ENCODE measurements around the gene PTAFR.
"Not testable (repeated sequence)": the region's sequence is repeated elsewhere in the genome, so short reads cannot be mapped to it uniquely, and the experiment has no call there.

The PTAFR gene

DNA sequence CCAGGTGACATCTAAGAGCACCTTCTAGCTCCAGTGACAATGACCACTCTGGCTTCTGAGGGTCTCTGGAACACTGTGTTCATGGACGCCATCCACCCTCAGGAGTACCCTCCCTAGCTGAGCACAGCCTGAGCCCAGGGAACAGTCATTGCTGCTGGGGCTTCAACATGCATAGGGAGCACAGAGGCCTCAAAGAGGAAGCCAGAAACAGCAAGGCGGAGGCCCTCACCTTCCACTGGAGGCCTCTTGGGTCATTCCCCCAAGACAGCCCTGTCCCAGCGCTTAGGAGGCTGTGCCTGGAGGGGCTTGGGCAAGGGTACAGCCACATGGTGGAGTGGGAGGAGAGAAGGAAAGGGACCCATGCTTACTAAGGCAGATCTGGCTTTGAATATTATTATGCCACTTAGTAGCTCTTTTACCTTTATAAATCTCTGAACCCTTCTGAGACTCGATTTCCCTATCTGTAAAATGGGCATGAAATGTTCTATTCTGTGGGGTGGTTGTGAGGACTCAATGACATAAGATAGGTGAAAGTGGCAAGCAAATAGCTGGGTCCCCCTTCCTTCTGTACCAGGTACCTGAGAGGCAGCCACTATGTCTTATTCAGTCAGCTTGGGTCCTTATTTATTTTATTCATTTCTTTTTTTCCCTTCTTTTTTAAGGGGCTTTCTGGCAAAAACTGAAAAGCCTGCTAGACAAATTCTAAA, 32.8 kb downstream of the PTAFR start:
- ATAC-seq = no peak

DNA sequence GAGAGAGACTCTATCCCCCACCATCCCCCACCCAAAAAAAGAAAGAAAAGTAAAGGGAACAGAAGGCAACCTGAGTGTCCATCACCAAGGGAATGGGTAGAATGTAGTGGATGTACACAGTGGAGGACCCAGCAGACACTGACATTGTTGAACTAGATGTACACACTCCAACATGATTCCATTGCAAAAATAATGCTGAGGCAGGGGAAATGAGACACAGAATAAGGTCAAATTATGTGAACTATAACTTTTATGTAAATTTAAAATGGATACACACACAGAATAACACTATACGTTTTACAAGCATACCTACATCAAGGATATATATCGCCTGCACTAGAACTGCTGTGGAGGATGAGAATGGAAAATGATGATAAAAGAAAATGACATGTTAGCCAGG, 34.8 kb downstream of the PTAFR start:
- ATAC-seq = no peak

GRCh38 chr1:28139866-28140265, 36.6 kb downstream of the PTAFR start:
- ATAC-seq = not testable (repeated sequence)

- peak in 1 of 2 donors; percentile 13 for ATAC-seq
Observed at GRCh38 chr1:28139025-28139712, 37.3 kb downstream of the PTAFR start.

GRCh38 chr1:28136922-28137613, 39.4 kb downstream of the PTAFR start:
- ATAC-seq = no peak

DNA sequence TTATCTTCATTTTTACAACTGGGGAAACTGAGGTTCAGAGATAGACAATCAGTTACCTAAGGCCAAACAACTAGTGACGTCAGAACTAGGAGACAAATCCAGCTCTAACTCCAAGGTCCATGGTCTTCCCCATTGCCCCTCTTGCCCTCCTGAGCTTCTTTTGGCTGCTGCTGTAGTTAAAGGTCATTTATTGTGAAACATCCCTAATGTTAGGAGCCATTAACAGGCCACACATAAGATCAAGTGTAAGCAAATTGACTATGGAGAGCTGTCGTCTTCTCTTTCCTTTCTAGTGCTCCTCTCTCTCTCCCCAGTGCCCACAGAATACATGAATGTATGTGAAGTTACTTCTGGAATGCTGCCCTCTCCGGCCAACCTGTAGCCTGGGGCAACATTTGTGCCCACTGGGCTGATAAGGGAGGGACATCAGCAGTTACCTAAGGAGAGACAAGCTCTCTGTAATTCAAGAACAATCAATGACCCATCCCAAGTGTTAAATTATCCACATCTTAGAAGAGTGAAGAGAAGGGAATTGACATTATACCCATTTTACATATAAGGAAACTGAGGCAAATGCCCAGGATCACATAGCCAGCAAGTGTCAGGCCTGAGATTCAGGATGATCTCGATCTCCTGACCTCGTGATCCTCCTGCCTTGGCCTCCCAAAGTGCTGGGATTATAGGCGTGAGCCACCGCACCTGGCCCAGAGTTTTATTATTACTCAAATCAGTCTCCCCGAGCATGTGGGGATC, 40.1 kb downstream of the PTAFR start:
- ATAC-seq = no peak

DNA sequence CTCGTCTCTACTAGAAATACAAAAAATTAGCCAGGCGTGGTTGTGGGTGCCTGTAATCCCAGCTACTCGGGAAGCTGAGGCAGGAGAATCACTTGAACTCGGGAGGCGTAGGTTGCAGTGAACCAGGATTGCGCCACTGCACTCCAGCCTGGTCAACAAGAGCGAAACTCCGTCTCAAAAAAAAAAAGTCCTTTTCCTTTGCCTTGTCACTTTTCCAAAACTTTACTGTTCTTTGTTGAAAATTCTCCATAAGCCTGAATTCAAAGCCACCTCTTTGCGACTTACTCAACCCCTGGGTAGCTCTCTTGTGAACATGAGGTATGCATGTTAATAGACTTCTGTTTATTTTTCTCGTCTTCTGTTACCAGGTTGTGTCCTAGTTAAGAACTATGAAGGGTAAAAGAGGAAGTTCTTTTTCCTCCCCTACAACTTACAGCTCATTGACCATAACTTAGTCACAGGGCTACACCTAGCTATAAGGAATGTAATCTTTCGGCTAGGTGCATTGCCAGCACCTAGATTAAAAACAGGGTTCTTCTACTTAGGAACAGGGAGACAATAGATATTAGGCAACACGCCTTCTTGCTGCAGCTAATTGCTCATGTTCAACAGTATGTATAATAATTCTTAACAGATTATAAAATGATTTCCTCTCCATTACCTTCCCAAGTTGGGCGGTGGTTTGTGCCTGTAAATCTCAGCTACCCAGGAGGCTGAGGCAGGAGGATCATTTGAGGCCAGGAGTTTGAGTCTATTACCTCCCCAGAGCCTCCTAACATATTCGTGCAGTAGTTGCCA, 40.9 kb downstream of the PTAFR start:
- ATAC-seq = no peak

DNA sequence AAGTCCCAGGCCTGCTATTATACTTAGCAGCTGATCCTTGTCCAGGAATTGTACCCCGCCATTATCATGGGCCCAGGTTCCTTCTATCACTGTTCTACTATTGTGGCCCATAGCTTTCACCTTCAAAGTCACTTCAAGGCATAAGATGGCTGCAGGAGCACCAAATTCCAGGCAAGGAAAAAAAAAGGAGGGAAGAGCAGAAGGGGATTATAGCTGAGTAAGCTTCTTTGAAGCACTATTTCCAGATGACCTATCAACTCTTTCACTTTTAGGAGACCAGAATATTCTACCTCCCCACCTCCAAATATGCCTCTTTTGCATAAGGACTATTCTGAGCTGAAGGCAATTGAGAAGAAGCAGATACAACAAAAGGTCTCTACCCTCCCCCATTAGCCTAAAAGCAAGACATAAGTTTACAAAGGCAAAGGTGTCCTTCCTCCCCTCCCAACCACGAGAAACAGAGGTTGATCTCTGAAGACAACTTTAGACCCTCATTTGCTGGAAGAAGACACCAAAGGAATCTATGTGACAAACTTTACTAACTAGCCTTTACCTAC, 41.8 kb downstream of the PTAFR start:
- ATAC-seq = no peak

GRCh38 chr1:28132171-28133167, 44.0 kb downstream of the PTAFR start:
- ATAC-seq = peak; percentile 31 to 49

GRCh38 chr1:28130901-28131300, 45.6 kb downstream of the PTAFR start:
- no peak for ATAC-seq

GRCh38 chr1:28129150-28129549, 47.3 kb downstream of the PTAFR start:
- no peak for ATAC-seq

DNA sequence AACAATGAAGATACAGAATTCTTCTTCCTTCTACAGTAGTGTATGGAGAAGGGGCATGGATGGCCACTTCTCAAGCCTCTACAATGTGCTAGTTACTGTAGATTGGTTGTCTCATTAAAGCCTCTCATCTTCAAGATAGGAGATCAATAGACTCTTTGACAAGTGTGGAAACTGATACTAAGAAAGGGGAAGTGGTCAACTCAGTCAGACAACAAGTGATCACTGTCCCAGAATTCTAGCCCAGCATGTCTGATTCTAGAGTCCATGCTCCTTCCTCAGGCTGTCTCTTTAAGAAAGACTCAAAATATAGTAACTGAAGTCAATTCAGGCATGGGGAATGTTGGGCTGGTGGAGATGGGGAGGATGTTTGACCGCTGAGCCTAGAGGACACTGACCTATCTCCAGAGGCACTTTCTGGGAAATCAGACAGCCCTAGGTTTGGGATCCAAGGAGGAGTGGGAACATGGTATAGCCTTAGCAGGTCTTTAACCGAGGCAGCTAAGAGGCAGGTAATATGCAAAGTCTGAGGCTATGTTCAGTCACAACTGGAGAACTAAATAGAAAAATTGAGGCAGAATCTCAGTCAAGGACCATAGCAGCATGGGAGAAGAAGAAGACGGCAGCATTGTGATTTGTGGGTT, 48.8 kb downstream of the PTAFR start:
- no peak for ATAC-seq

DNA sequence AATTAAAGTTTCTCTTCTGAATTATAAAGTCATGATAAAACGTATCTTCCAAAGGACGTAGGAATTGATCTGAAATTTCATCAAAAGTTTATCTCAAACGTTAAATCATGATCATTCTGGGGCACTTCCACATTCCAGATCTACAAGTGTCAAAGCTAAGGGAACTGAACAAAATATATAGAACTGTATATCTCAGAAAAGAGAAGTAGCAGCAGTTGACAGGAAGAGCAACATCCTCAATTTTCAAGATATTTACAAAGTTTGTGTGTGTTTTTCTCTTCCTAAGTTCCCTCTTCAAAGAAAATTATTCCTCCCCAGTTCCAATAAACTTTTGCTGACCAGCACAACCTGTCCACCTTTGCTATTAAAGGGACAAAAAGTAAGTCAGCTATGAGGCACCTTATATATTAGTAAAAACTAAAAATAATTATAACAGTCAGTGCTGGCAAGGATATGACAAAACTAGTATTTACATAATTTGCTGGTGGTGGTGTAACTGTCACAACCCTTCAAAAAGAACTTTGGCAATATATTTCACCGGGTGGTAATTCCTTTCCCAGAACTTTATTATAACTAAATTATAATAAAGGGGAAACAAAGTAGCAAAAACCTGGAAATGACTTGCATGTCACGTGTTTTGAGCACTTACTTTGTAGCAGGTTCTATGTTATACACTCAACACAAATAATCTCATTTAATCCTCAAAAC, 49.6 kb downstream of the PTAFR start:
- no peak for ATAC-seq

GRCh38 chr1:28126212-28126611, 50.3 kb downstream of the PTAFR start:
- no peak for ATAC-seq

GRCh38 chr1:28123461-28123961, 53.0 kb downstream of the PTAFR start:
- no peak for ATAC-seq

DNA sequence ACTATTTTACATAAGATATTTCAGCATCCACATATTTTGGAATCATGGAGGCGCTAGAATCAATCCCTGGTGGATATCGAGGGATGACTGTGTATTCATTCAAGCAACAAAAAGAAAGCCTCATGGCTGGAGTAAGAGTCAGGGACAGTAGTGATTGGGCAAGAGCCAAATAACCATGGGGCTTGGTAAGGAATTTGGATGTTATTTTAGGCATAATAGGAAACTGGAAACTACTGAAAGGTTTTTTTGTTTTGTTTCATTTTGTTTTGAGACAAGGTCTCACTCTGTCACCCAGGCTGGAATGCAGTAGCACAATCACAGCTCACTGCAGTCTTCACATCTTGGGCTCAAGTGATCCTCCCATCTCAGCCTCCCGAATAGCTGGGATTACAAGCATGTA, 54.3 kb downstream of the PTAFR start:
- no peak for ATAC-seq

- no peak for ATAC-seq
Observed at GRCh38 chr1:28119556-28119955, 56.9 kb downstream of the PTAFR start.

- ATAC-seq = no peak
Observed at GRCh38 chr1:28118640-28119307, 57.7 kb downstream of the PTAFR start.

GRCh38 chr1:28115267-28115666, 61.2 kb downstream of the PTAFR start:
- ATAC-seq = peak; percentile 70 to 75

Measured in activated CD4-positive, CD25-positive, alpha-beta regulatory T cell treated with anti-CD3 and anti-CD28 coated beads, Interleukin-2, amount 50 U/mL, for 24 hours (primary cell).